HEK293 (cell line): ENCODE results near the gene OLFM1.

Source experiments
- CTCF ChIA-PET: fragments of 350-600 bp; formaldehyde crosslinking; extraction: SDS; loops from one replicate; lab custom pipeline; 2021; ENCODE audit warnings: antibody characterized with exemption; lab: Yijun Ruan, JAX
- POLR2A ChIA-PET: fragments of 300-600 bp; formaldehyde crosslinking; extraction: SDS; loops from one replicate; lab custom pipeline; 2020; ENCODE audit warnings: antibody characterized with exemption, inconsistent platforms; lab: Yijun Ruan, JAX
- H3K27ac ChIP-seq: fragments of 200-500 bp; sonication (Bioruptor generic); 2 replicates; pipeline ENCODE4 v1.5.1; 2014; ENCODE audit warnings: low read depth, low read length, control low read depth, inconsistent platforms; ENCODE audit errors: extremely low read depth
- H3K36me3 ChIP-seq, 2 experiments: fragments of 200-500 bp in 1 of 2; sonication (Bioruptor generic) in 1 of 2; 1 replicate in 1 of 2; 2 replicates in 1 of 2; pipeline ENCODE4 v1.5.1; 2014 to 2017; ENCODE audit warnings: inconsistent platforms in 2 of 2, low read length in 2 of 2; ENCODE audit not compliant: control insufficient read depth in 2 of 2, insufficient read depth in 1 of 2
- H3K4me1 ChIP-seq: fragments of 200-500 bp; sonication (Bioruptor generic); 2 replicates; pipeline ENCODE4 v1.5.1; 2014; ENCODE audit warnings: mild to moderate bottlenecking, low read length, inconsistent platforms; ENCODE audit not compliant: control insufficient read depth, insufficient read depth
- H3K4me3 ChIP-seq: 2 replicates; pipeline ENCODE4 v1.5.1; 2011; ENCODE audit warnings: low read depth, mild to moderate bottlenecking, control low read depth, low read length, moderate library complexity
- H3K9me3 ChIP-seq: fragments of 200-500 bp; sonication (Bioruptor generic); 2 replicates; pipeline ENCODE4 v1.5.1; 2014; ENCODE audit warnings: low read depth, low read length, inconsistent platforms; ENCODE audit not compliant: control insufficient read depth, insufficient read depth
- EGR2 ChIP-seq: fragments of 450-650 bp; formaldehyde crosslinking; IDR thresholded peaks from 2 replicates; pipeline ENCODE4 v1.5.1; 2016; ENCODE audit warnings: low read depth, missing biosample characterization, missing genetic modification characterization
- FEZF1 ChIP-seq: fragments of 450-650 bp; formaldehyde crosslinking; IDR thresholded peaks from 2 replicates; pipeline ENCODE4 v1.5.1; 2016; ENCODE audit warnings: missing biosample characterization, missing genetic modification characterization
- GLIS1 ChIP-seq: fragments of 450-650 bp; formaldehyde crosslinking; IDR thresholded peaks from 2 replicates; pipeline ENCODE4 v1.5.1; 2016; ENCODE audit warnings: missing biosample characterization, missing genetic modification characterization
- GLIS2 ChIP-seq: fragments of 450-650 bp; formaldehyde crosslinking; IDR thresholded peaks from 2 replicates; pipeline ENCODE4 v1.5.1; 2016; ENCODE audit warnings: missing biosample characterization, missing genetic modification characterization
- HOXC10 ChIP-seq: sonication (generic); formaldehyde crosslinking; IDR thresholded peaks from 2 replicates; pipeline ENCODE4 v1.8.1; 2023; ENCODE audit warnings: mild to moderate bottlenecking, missing genetic modification reagents
- PATZ1 ChIP-seq: fragments of 450-650 bp; formaldehyde crosslinking; IDR thresholded peaks from 2 replicates; pipeline ENCODE4 v1.5.1; 2016; ENCODE audit warnings: missing biosample characterization, missing genetic modification characterization
- PBX3 ChIP-seq: sonication (generic); formaldehyde crosslinking; IDR thresholded peaks from 2 replicates; pipeline ENCODE4 v1.8.1; 2022; ENCODE audit warnings: mild to moderate bottlenecking, moderate library complexity, missing genetic modification reagents
- PRDM10 ChIP-seq: fragments of 450-650 bp; formaldehyde crosslinking; IDR thresholded peaks from 2 replicates; pipeline ENCODE4 v1.5.1; 2016; ENCODE audit warnings: missing biosample characterization, missing genetic modification characterization
- SP7 ChIP-seq: fragments of 450-650 bp; formaldehyde crosslinking; IDR thresholded peaks from 2 replicates; pipeline ENCODE4 v1.5.1; 2016; ENCODE audit warnings: missing biosample characterization, missing genetic modification characterization
- YY2 ChIP-seq: fragments of 450-650 bp; formaldehyde crosslinking; IDR thresholded peaks from 2 replicates; pipeline ENCODE4 v1.5.1; 2016; ENCODE audit warnings: missing biosample characterization, missing genetic modification characterization
- ZBTB10 ChIP-seq: fragments of 450-650 bp; formaldehyde crosslinking; IDR thresholded peaks from 2 replicates; pipeline ENCODE4 v1.5.1; 2016; ENCODE audit warnings: missing biosample characterization, missing genetic modification characterization
- ZBTB21 ChIP-seq: fragments of 450-650 bp; formaldehyde crosslinking; IDR thresholded peaks from 2 replicates; pipeline ENCODE4 v1.5.1; 2017; ENCODE audit warnings: missing biosample characterization, missing genetic modification characterization
- ZBTB6 ChIP-seq: fragments of 450-650 bp; formaldehyde crosslinking; IDR thresholded peaks from 2 replicates; pipeline ENCODE4 v1.5.1; 2017; ENCODE audit warnings: missing biosample characterization, missing genetic modification characterization
- ZBTB8A ChIP-seq: fragments of 450-650 bp; formaldehyde crosslinking; IDR thresholded peaks from 2 replicates; pipeline ENCODE4 v1.5.1; 2016; ENCODE audit warnings: missing biosample characterization, missing genetic modification characterization
- ZFP69B ChIP-seq: fragments of 450-650 bp; formaldehyde crosslinking; IDR thresholded peaks from 2 replicates; pipeline ENCODE4 v1.5.1; 2016; ENCODE audit warnings: missing biosample characterization, missing genetic modification characterization
- ZIC2 ChIP-seq: fragments of 450-650 bp; formaldehyde crosslinking; IDR thresholded peaks from 2 replicates; pipeline ENCODE4 v1.5.1; 2016; ENCODE audit warnings: missing biosample characterization, missing genetic modification characterization
- ZNF324 ChIP-seq: fragments of 450-650 bp; formaldehyde crosslinking; IDR thresholded peaks from 2 replicates; pipeline ENCODE4 v1.5.1; 2016; ENCODE audit warnings: missing biosample characterization, missing genetic modification characterization
- ZNF433 ChIP-seq: fragments of 450-650 bp; formaldehyde crosslinking; IDR thresholded peaks from 2 replicates; pipeline ENCODE4 v1.5.1; 2016; ENCODE audit warnings: missing biosample characterization, missing genetic modification characterization, low read depth
- ZNF513 ChIP-seq: fragments of 450-650 bp; IDR thresholded peaks from 2 replicates; pipeline ENCODE4 v1.5.1; 2018; ENCODE audit warnings: missing biosample characterization, missing genetic modification characterization
- ZNF555 ChIP-seq: fragments of 450-650 bp; formaldehyde crosslinking; conservative IDR thresholded peaks from 2 replicates; pipeline ENCODE4 v1.5.1; 2017; ENCODE audit warnings: missing biosample characterization, mild to moderate bottlenecking, missing genetic modification characterization, inconsistent platforms
- ZNF654 ChIP-seq: fragments of 450-650 bp; formaldehyde crosslinking; IDR thresholded peaks from 2 replicates; pipeline ENCODE4 v1.5.1; 2016; ENCODE audit warnings: low read depth, missing biosample characterization, missing genetic modification characterization
- ZNF660 ChIP-seq: fragments of 450-650 bp; IDR thresholded peaks from 2 replicates; pipeline ENCODE4 v1.5.1; 2018; ENCODE audit warnings: missing biosample characterization, mild to moderate bottlenecking, missing genetic modification characterization
- ZNF768 ChIP-seq: fragments of 450-650 bp; formaldehyde crosslinking; IDR thresholded peaks from 2 replicates; pipeline ENCODE4 v1.5.1; 2018; ENCODE audit warnings: missing biosample characterization, mild to moderate bottlenecking, missing genetic modification characterization
- ZNF792 ChIP-seq: fragments of 450-650 bp; formaldehyde crosslinking; IDR thresholded peaks from 2 replicates; pipeline ENCODE4 v1.5.1; 2016; ENCODE audit warnings: missing biosample characterization, missing genetic modification characterization

OLFM1 gene

GRCh38 chr9:135136991-135137832 lies 49.7 kb downstream of the OLFM1 start:
- POLR2A ChIA-PET, result no interaction called here
- H3K36me3 ChIP-seq, result no peaks in the 10 kb centered on the region
- no peak overlapping the region for H3K27ac ChIP-seq
- H3K4me3 ChIP-seq, result no peak overlapping the region
- no peaks in the 10 kb centered on the region; the same call in 1 of the 2 replicates for H3K4me1 ChIP-seq
- TF ChIP-seq ZNF433 (tag by site-specific recombination) (no peak), PATZ1 (0 out of 2 replicates have a peak, but pooled peaks have one; percentile 32), ZNF324 (tag by site-specific recombination) (no peak), HOXC10 (CRISPR knock-in tag) (no peak), ZBTB21 (tag by site-specific recombination) (peak; percentile 50; the same call in 1 of the 2 replicates), ZBTB6 (no peak), GLIS1 (tag by site-specific recombination) (peak; percentile 99), GLIS2 (tag by site-specific recombination) (peak; percentile 27; the same call in 1 of the 2 replicates), PBX3 (CRISPR knock-in tag) (no peak), PRDM10 (tag by site-specific recombination) (peak; percentile 53), ZNF654 (tag by site-specific recombination) (no peak), ZNF768 (tag by site-specific recombination) (no peak), FEZF1 (tag by site-specific recombination) (peak; percentile 57), ZBTB10 (tag by site-specific recombination) (no peak), SP7 (tag by site-specific recombination) (peak; percentile 77), ZNF513 (tag by site-specific recombination) (no peak), YY2 (tag by site-specific recombination) (no peak), ZFP69B (tag by site-specific recombination) (no peak), EGR2 (tag by site-specific recombination) (no peak), ZBTB8A (tag by site-specific recombination) (peak; percentile 82), ZNF660 (tag by site-specific recombination) (peak; percentile 57; the same call in 1 of the 2 replicates), ZNF555 (tag by site-specific recombination) (no peak), ZIC2 (peak; percentile 98), ZNF792 (tag by site-specific recombination) (no peak)
- CTCF ChIA-PET, result interaction anchor here (0.7 kb wide), 2 partner anchors 21 to 662 kb away, joined by 3 to 4 read pairs; no protein-coding TSS in a partner anchor
- H3K9me3 ChIP-seq, result no peaks in the 10 kb centered on the region
